ENCODE data around the gene CD82. TPM values are rescaled to one million over a fixed set of nuclear protein-coding genes. Genes with fewer than 3 reads are reported as not detected.
"Not testable (repeated sequence)": the region's sequence is repeated elsewhere in the genome, so short reads cannot be mapped to it uniquely, and the experiment has no call there.

The CD82 gene
- total RNA-seq, 1 donor from 2014 or later: 16.1 TPM

DNA sequence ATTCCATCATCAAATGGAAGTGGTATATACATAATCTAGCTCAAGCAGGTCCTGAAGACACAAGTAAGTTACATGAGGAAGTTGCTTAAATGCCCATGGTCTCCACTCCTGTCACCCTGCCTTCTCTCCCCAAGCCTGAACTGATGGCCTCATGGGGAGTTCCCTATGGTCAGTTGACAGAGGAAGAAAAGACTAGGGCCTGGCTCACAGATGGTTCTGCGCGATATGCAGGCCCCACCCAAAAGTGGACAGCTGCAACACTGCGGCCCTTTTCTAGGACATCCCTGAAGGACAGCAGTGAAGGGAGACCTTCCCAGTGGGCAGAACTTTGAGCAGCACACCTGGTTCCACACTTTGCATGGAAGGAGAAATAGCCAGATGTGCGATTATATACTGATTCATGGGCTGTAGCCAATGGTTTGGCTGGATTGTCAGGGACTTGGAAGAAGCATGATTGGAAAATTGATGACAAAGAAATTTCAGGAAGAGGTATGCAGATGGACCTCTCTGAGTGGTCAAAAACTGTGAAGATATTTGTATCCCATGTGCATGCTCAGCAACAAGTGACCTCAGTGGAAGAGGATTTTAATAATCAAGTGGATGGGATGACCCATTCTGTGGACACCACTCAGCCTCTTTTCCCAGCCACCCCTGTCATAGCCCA, 17.3 kb upstream of the CD82 start:
- TF ChIP-seq, protein P1, sequence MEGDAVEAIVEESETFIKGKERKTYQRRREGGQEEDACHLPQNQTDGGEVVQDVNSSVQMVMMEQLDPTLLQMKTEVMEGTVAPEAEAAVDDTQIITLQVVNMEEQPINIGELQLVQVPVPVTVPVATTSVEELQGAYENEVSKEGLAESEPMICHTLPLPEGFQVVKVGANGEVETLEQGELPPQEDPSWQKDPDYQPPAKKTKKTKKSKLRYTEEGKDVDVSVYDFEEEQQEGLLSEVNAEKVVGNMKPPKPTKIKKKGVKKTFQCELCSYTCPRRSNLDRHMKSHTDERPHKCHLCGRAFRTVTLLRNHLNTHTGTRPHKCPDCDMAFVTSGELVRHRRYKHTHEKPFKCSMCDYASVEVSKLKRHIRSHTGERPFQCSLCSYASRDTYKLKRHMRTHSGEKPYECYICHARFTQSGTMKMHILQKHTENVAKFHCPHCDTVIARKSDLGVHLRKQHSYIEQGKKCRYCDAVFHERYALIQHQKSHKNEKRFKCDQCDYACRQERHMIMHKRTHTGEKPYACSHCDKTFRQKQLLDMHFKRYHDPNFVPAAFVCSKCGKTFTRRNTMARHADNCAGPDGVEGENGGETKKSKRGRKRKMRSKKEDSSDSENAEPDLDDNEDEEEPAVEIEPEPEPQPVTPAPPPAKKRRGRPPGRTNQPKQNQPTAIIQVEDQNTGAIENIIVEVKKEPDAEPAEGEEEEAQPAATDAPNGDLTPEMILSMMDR (IDR thresholded peaks at IDR 0.05; ENCODE audit: unreplicated experiment): no peak
- no peaks in the 10 kb centered on the region for H3K9me3 Mint-ChIP-seq (ENCODE audit: unreplicated experiment)
- DNase-seq (ENCODE audit: low spot score): no peak
- H3K4me3 Mint-ChIP-seq (ENCODE audit: unreplicated experiment): no peak overlapping the region
- H3K4me1 Mint-ChIP-seq (ENCODE audit: unreplicated experiment): no peaks in the 10 kb centered on the region
- H3K36me3 Mint-ChIP-seq (ENCODE audit: low read depth, unreplicated experiment): no peaks in the 10 kb centered on the region
- no peak overlapping the region for H3K27ac Mint-ChIP-seq (ENCODE audit: unreplicated experiment)
- H3K27me3 Mint-ChIP-seq (ENCODE audit: unreplicated experiment): no peaks in the 10 kb centered on the region

DNA sequence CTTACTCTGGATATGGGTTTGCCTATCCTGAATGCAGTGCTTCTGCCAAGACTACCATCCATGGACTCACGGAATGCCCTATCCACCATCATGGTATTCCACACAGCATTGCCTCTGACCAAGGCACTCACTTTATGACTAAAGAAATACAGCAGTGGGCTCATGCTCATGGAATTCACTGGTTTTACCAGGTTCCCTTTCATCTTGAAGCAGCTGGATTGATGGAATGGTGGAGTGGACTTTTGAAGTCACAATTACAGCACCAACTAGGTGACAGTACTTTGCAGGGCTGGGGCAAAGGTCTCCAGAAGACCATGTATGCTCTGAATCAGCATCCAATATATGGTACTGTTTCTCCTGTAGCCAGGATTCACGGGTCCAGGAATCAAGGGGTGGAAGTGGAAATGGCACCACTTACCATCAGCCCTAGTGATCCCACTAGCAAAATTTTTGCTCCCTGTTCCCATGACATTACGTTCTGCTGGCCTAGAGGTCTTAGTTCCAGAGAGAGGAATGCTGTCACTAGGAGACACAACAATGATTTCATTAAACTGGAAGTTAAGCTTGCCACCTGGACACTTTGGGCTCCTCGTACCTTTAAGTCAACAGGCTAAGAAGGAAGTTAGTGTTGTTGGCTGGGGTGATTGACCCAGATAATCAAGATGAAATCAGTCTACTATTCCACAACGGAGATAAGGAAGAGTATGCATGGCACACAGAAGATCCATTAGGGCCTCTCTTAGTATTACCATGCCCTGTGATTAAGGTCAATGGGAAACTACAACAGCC, 16.3 kb upstream of the CD82 start:
- not testable (repeated sequence) for H3K27ac Mint-ChIP-seq (ENCODE audit: unreplicated experiment); H3K36me3 Mint-ChIP-seq (ENCODE audit: low read depth, unreplicated experiment); H3K27me3 Mint-ChIP-seq (ENCODE audit: unreplicated experiment); DNase-seq (ENCODE audit: low spot score); H3K9me3 Mint-ChIP-seq (ENCODE audit: unreplicated experiment); H3K4me1 Mint-ChIP-seq (ENCODE audit: unreplicated experiment); H3K4me3 Mint-ChIP-seq (ENCODE audit: unreplicated experiment)

DNA sequence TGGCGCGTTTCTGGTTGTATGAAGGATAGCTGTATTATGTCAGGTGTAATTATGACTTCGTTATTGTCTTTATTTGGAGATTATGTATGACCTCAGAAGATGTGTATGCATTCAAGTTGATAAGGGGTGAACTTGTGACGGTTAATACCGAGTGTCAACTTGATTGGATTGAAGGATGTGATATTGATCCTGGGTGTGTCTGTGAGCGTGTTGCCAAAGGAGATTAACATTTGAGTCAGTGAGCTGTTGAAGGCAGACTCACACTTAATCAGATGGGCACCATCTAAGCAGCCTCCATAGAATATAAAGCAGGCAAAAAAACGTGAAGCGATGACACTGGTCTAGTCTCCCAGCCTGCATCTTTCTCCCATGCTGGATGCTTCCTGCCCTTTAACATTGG, 15.3 kb upstream of the CD82 start:
- no peaks in the 10 kb centered on the region for H3K4me1 Mint-ChIP-seq (ENCODE audit: unreplicated experiment)
- no peaks in the 10 kb centered on the region for H3K36me3 Mint-ChIP-seq (ENCODE audit: low read depth, unreplicated experiment)
- no peak overlapping the region for H3K27ac Mint-ChIP-seq (ENCODE audit: unreplicated experiment)
- no peaks in the 10 kb centered on the region for H3K27me3 Mint-ChIP-seq (ENCODE audit: unreplicated experiment)
- H3K9me3 Mint-ChIP-seq (ENCODE audit: unreplicated experiment): no peaks in the 10 kb centered on the region
- TF ChIP-seq, protein P1 (IDR thresholded peaks at IDR 0.05; ENCODE audit: unreplicated experiment): no peak
- DNase-seq (ENCODE audit: low spot score): no peak
- no peak overlapping the region for H3K4me3 Mint-ChIP-seq (ENCODE audit: unreplicated experiment)

DNA sequence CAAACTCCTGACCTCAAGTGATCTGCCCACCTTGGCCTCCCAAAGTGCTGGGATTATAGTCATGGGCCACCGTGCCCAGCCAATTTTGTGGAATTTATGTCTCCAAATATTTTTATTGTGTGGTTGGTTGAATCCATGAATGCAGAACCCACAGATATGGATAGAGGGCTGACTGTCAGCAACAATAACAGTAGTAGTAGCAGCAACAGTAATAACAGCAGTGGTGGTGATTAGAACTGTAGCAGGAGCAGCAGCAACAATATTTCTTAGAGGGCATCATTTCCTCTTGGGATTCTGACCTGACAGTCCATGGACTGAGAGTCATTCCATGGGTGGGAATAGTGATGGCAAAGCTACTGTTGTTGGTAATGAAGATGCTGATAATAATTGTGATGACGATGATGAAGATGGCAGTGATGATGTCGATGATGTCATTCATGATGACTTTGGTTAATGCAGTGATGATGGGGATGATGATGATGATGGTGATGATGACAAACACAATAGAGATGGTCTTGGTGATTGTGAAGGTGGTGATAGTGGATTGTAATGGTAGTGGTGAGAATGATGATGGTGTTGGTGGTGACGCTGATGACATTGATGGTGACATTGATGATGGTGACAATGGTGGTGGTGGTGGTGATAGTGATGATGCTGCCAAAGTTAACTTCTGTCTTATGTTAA, 13.9 kb upstream of the CD82 start:
- no peak for DNase-seq (ENCODE audit: low spot score)
- Mint-ChIP-seq H3K27ac (ENCODE audit: unreplicated experiment) (no peak overlapping the region), H3K4me1 (ENCODE audit: unreplicated experiment) (no peaks in the 10 kb centered on the region), H3K9me3 (ENCODE audit: unreplicated experiment) (no peaks in the 10 kb centered on the region), H3K36me3 (ENCODE audit: low read depth, unreplicated experiment) (no peaks in the 10 kb centered on the region), H3K4me3 (ENCODE audit: unreplicated experiment) (no peak overlapping the region), H3K27me3 (ENCODE audit: unreplicated experiment) (no peaks in the 10 kb centered on the region)
- TF ChIP-seq, protein P1 (IDR thresholded peaks at IDR 0.05; ENCODE audit: unreplicated experiment): no peak

DNA sequence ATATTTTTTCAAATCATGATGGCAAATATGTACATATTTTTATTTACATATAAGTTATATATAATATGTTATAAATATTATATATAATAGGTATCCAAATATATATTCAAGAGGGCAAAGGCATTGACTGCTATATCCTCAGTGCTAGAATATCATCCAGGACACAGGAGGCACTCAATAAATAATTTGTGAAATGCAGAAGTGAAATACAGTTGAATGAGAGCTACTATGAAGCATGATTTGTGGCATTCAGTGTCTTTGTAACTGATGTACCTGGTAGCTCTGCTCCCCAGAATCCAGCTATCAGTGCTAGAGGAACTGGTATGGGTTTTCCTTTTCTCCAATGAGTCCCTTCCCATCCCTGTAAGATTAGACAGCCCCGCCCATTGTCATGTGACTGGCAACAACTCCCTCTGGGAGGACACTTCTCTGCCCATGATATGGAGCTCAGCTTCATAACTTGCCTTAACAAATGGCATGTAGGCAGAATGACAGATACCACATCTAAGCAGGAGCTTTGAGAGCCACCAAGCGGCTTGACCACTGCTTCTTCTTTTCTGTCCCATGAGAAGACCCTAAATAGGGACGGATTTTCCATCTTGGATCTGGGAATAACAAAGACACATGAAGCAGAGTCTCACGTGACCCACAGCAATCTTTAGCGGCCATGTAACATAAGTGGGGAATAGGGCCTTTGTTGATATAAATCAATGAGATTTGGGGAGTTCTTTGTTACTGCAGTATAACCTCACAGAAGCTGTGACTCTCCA, 10.2 kb upstream of the CD82 start:
- H3K4me1 Mint-ChIP-seq (ENCODE audit: unreplicated experiment): peaks cover 3% of the 10 kb centered on the region
- no peaks in the 10 kb centered on the region for H3K36me3 Mint-ChIP-seq (ENCODE audit: low read depth, unreplicated experiment)
- DNase-seq (ENCODE audit: low spot score): no peak
- no peak overlapping the region for H3K27ac Mint-ChIP-seq (ENCODE audit: unreplicated experiment)
- TF ChIP-seq, protein P1 (IDR thresholded peaks at IDR 0.05; ENCODE audit: unreplicated experiment): no peak
- peaks cover 2% of the 10 kb centered on the region for H3K27me3 Mint-ChIP-seq (ENCODE audit: unreplicated experiment)
- no peaks in the 10 kb centered on the region for H3K9me3 Mint-ChIP-seq (ENCODE audit: unreplicated experiment)
- no peak overlapping the region for H3K4me3 Mint-ChIP-seq (ENCODE audit: unreplicated experiment)
